ENCODE measurements around the gene SLC5A10. TPM values are rescaled to one million over a fixed set of nuclear protein-coding genes. Genes with fewer than 3 reads are reported as not detected.

Gene SLC5A10
- total RNA-seq, 1 experiment from 2014 or later: not detected

DNA sequence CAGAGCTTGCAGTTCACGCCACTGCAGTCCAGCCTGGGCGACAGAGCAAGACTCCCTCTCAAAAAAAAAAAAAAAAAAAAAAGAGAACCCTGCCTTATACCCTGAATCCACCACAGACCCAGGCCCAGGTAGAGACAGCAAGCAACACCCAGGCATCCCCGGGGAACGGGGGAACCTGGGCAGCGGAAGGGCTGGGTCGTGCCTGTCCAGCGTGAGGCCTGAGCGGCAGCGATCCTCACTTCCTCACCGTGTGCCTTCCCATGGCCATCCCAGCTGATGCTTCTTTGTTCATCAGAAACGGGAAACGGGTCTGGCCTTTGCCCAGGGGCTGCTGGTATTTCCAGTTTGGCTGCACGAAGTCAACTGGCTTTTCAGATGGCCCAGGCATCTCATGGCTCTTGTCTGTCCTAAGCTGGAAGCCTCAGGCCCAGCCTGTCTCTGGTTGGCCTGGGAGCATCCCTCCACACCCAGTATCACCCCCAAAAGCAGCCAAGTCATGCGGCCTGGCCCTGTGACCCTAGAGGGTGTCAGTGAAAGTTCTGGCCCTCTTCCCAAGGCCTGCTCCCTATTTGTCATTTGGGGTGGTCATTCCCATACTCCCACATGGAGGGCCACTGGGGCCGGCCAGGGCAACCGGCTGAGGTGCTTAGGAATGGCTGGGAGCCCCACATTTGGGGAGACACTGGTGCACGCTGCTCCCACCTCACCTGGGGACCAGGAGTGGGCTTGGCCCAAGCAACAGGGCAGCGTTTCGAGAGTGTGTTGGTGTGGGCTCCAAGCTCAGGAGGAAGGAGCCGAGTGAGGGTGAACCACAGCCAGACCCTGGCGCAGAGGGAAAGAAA is 32.5 kb downstream of the SLC5A10 start:
- no peak for DNase-seq (ENCODE audit: low read depth)

DNA sequence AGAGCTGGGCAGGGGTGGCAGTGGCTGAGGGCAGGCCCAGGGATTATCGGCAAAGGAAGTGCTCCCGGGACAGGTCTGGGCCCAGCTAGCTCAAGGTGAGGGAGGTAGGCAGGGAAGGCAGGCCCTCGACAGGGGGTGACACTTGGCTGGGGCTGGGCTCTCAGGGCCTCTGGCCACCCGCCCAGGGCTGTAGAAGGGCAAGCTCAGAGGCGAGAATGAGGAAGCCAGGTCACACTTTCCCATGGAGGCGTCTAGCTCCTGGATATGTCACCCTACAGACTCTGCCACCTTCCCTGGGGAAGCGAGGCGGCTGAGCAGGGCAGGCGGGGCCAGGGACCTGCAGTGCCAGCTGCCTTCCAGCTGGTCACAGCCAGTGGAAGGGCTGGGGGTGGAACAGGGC is 33.5 kb downstream of the SLC5A10 start:
- DNase-seq (ENCODE audit: low read depth): no peak

DNA sequence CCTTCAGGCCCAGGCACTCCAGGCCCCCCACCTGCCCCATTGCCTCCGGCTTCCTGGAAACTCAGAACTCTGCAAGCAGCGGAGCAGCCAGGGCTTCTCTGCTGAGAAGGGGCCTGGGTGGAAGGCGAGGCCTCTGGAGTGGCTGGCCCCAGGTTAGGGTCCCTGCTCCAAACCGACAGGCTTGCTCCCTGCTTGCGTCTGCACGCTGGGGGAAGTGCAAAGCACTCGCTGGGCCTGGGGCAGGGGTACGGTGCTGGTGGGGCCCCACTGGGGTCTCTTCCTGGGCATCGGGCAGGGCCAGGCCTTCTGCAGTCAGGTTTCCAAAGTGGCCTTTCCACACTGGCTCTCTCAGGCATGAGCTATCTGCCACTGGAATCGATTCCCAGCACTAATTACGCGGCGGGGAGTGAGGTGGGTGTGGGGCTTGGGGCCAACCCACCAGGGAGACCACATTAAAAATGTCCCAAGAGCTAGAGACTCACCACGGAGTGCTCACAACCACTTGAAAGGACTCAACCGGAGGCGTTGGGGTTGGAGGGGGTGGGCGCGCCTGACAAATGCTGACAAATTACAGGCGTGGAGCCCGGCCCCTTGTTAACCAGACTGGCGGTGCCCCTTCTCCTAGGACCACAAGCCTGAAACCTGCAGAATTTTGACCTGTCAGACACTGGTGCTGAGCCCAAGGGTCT is 34.7 kb downstream of the SLC5A10 start:
- DNase-seq (ENCODE audit: low read depth): no peak

DNA sequence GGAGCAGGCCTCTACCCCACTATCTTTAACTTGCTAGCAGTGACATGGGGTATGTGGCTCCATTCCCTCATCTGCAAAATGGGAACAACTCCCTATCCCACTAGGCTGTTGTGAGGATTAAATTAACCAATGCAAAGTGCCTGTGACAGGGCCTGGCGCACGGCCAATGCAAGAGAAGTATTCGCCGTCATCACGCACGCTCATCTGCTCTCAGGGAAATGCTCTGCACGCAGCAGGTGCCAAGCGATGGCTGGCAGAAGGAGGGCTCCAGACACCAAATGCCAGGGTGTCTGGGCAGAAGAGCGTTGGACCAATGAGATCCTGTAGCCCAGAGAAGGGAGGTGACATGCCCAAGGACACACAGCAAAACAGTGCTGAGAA is 35.3 kb downstream of the SLC5A10 start:
- no peak for DNase-seq (ENCODE audit: low read depth)

DNA sequence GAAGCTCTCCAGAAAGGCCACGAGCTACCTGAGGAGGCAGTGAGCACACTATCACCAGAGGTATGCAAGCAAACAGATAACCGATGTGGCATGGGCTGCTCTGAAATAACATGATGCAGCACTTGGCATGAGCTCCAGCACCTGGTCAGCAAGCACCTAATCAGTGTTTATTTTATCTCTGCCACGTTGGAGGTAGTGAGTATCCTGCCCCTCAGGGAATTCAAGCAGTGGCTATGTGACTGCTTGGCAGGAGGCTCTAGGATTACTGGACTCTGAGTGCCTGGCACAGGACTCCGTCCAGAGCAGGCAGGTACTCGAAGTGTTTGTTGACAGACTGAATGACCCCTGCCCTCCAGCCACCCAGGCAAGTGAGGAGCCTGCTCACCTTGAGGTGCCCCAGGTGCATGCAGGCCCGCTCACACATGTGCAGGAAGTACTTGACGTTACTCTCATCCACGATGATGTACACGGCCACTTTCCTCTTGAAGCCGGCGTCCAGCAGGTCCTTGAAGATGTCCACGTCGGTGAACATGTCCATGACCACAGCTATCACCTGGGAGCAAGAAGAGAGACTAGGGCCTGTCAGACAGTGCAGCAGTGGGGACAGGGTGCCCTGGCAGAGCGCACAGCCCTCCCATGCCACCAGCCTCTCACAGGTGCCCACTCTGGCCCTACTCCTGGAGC is 36.0 kb downstream of the SLC5A10 start:
- DNase-seq (ENCODE audit: low read depth): no peak

DNA sequence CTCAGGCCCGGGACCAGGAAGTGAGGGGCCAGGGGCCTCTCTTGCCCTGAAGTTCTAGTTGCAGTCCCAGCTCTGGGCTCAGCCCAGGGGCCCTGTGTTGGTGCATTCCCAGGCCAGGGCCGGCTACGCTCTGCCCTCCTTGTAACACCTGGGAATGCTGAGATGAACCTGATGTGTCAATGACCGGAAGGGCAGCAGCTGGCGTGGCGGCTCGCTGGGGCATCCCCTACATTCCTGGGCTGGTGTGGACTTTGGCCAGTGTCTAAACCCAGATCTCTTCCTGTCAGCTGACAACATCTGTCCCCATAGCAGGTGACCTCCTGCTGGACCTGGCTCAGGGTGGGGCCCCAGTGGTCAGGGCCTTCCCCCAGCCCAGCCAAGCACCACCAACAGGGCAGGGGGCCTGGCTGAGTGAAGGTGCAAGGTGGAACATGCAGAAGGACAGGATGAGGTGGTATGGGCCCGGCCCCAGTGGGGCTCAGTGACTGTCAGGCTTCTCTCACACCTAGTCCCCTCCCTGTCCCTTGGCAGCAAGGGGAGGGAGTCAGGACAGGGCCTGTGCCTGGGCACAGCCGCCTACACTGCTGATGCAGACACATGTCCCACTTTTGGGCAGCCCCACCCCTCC is 36.7 kb downstream of the SLC5A10 start:
- DNase-seq (ENCODE audit: low read depth): no peak

DNA sequence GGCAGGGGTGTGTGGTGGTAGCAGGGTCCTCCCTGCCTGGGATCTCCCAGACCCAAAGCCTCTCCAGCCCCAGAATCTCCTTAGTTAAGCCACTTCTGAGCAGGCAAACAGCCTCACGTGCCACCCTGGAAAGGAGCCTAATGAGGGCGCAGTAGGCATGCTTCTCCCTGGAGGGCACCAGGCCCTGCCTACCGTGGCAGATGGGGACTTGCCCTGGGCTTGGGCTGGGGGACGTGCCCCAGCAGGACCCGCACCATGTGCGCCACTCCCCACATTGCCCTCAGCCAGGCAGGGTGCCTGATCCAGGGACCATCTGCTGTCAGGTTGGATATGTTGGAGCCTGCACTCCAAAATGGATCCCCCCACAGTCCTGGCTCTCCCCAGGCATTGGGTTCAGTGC is 38.4 kb downstream of the SLC5A10 start:
- no peak for DNase-seq (ENCODE audit: low read depth)

DNA sequence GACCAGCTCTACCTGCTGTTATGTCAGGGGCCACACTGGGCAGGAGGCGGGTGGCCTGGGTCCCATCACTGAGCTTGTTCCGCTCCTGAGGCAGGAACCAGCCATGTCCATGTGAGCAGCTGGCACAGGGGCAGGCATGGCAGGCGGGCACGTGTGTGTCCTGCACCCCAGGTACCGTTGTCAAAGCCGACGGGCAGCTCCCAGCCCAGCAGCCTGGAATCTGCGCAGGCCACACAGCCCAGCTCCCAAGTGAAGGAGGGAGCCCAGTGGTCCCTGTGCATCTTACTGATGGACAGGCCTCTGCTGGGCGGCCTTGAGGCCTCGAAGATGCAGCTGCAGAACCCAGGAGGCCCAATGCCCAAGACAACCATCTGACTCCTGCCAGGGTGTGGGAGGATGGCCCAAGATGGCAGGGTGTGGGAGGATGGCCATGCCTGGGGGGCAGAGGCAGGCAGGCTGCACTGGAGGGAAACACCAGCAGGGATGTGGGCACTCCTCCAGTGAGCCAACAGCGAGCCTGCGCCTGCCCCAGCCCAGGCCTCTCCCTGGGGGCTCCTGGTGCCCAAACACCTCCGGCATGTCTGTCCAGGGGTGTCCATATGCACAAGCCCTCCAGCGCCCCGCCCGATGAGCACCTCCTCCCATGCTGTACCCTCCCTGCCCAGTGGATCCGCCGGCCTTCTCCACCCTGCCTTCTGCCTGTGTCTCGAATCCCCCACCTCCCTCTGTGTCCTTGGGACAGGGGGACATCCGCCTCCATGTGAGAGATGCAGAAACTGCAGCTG is 39.8 kb downstream of the SLC5A10 start:
- no peak for DNase-seq (ENCODE audit: low read depth)

DNA sequence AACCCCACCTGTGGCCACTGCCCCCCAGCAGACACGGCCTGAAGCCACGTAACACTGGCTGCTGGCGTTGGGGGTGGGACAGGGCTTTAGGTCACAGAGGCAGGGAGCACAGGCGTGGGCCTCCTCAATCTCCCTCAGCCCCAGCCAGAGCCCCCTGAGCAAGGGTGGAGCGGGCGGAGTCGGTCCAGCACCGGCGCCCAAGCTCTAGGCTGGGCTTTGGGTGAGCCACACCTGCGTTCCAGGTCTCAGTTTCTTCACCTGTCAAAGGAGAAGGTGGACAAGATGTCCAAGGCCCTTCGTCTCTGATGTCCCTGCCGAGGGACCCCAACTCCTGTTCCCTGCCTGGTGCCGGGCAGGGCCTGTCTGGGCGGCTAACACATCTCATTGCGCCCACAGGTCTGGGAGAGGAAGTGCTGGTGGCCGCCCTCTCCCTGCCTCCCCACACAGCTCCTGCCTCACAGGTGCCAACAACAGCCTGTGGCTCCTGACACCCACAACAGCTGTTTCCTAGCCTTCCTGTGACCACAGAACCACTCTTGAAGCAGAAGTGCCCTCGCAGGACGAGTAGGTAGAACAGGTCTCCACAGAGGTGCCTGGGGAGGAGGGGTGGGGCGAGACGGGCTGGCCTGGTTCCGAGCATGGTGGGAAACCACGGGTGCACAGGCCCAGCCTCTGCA is 40.6 kb downstream of the SLC5A10 start:
- DNase-seq (ENCODE audit: low read depth): no peak

DNA sequence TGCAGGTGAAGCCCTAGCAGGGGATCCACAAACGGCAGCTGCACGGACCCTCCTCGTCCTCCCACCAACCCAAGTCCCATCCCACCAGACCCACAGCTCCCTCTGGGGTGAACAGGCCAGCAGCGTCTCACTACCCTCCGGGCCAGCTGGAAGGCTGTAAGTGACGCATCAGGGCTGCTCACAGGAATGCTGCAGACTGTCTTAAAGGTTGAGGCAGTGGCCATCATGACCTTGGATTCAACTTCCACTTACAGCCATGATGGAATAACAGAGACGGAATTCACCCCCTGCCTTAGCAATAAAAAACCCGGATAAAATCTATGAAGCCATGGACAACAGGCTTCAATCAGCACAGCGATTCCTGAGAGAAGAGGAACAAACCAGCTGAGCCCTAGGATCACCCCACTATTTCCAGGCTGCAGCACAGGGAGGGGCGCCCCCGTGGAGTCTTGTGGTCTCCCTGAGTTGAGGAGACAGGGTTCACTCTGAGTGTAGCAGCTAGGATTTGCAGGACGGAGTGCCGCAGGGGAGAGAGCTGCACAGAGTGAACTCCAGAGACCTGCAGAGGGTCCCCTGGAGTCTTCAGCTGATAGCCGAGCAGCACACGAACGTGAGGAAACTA is 42.1 kb downstream of the SLC5A10 start:
- DNase-seq (ENCODE audit: low read depth): no peak

DNA sequence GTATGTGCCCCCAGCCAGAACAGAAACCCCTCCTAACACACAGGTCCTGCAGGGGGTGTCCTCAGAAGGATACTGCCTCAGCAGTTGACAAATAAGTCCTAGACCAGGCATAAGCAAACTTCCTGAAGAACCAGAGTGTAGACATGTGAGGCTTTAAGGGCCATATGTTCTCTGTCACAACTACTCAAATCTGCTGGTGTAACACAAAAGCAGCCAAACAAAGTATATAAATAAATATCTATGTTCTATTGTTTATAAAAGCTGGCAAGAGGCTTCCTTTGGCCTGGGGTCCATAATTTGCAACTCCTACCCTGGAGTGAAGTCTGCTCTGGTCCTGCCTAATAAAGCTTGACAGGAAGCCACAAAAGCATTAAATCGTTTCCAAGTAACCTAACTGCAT is 42.7 kb downstream of the SLC5A10 start:
- no peak for DNase-seq (ENCODE audit: low read depth)

DNA sequence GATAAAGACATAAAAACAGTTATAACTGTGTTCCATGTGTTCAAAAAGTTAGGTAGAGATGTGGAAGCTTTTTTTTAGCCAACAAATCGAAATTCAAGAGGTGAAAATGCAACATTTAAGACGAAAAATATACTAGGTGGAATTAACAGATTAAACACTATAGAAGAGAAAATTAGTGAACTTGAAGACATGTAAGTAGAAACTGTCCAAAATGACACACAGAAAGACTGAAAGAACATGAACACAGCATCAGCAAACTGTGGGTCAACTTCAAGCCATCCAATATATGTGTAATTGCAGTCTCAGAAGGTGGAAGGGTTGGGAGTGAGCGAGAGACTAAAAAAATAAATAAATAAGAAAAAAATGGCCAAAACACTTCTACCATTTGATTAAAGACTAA is 43.3 kb downstream of the SLC5A10 start:
- no peak for DNase-seq (ENCODE audit: low read depth)

DNA sequence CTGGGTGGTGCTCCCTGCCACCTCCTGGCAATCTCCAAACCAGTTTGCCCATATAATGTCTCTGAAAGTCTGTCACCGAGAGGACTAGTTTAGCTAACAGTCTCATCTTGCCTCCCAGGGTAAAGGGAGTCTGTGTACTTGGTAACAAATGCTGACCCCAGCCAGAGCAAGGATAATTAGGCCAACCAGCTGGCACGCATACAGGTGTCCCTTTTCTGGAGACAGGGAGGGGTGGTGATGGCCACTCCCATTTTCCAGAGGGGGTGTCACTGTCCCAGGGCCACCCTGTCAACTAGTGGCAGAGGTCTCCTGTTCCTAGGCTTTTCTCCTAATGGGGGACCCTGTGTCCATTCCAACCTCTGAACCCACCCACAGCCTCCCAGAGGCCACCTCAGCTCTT is 44.5 kb downstream of the SLC5A10 start:
- DNase-seq (ENCODE audit: low read depth): no peak

DNA sequence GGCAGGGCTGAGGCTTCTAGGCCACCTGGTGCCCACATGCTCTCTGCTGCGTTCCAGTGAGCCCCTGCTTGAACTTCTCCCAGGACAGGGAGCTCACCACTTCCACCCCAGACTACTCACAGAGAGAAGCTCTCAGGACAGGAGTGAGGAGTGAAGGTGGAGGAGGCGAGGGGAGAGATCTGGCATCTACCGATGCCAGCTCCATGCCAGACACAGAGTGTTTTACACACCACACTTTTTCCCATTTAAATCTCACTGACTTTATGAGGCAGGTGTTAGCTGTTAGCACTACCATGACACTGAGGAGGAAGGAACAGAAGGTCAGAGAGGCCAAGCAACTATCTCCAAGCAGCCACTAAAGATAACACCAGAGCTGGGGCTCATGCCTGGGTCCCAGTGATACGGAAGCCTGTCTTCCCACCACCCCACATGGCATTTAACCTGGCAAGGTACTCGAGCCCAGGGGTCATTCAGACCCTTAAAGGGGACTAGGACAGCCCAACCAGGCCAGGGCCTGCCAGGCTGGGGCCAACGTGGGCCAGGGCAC is 45.8 kb downstream of the SLC5A10 start:
- DNase-seq (ENCODE audit: low read depth): no peak

DNA sequence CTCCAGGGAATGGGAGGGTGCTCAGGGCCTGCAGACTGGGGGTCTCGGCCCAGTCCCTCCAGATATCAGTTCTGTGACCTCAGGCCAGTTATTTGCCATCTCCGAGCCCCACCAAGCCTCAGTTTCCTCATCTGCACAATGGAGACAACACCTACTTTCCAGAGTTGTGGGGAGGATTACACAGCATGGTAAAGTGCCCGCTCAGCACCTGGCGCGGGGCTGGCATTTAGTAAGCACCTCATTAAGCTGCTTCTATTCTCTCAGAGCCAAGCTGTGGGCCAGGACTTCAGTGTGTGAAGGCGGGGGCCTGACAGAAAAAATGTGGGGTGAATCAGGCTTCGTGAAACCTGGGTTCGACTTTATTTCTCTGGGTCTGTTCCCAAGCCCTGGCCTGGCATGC is 47.4 kb downstream of the SLC5A10 start:
- DNase-seq (ENCODE audit: low read depth): no peak

DNA sequence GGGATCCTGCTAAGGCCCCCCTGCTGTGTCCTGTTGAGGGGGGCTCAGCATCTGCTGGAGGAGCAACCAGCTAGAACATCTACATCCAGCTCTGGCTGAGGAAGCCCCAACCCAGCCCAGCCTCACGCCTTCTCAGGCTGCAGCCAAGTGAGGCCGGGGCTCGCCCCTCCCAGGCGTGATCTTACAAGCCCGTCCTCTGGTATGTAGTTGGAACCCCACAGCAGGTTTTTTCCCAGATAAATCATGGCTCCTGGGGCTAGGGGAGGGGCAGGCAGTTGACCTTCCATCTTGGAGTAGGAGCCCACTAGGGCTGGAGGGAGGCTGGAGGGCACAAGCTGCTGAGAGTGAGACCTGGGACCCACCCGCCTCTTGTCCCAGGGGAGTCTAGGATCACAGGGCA is 47.9 kb downstream of the SLC5A10 start:
- no peak for DNase-seq (ENCODE audit: low read depth)

DNA sequence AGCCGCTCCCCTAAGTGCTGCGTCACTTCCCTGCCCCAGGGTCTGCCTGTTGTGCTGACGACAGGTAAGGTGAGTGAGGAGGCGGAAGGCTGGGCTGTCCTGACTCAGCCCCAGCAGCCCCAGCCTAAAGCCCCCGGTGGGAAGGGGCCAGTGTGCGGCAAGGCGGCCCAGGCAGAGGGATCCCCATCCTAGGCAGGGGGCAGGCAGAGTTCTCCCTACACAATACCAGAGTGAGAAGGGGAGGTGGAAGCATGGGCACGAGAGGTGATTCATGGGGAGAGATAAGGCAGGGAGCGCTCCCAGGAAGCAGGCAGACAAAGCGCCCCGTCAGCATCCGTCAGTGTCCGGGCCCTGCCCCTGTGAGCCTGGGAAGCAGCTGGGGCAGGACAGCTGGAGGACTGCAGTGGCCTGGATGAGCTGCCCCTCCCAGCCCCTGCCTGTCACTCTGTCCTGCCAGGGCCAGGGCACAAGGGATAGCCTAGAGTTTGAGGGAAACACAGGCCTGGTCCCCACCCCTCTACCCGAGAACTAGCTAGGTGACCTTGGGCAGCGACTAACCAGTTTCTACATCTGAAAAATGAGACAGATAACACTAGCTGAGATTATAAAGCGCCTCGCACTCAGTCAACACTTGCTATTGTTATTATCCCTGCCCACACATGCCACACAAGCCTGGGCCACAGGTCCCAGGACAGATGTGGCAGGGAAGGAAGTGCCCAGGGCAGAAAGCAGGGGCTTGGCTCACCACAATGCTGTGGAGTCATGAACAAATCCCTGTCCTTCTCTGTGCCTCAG is 48.8 kb downstream of the SLC5A10 start:
- peak; percentile 26 for DNase-seq (ENCODE audit: low read depth)

DNA sequence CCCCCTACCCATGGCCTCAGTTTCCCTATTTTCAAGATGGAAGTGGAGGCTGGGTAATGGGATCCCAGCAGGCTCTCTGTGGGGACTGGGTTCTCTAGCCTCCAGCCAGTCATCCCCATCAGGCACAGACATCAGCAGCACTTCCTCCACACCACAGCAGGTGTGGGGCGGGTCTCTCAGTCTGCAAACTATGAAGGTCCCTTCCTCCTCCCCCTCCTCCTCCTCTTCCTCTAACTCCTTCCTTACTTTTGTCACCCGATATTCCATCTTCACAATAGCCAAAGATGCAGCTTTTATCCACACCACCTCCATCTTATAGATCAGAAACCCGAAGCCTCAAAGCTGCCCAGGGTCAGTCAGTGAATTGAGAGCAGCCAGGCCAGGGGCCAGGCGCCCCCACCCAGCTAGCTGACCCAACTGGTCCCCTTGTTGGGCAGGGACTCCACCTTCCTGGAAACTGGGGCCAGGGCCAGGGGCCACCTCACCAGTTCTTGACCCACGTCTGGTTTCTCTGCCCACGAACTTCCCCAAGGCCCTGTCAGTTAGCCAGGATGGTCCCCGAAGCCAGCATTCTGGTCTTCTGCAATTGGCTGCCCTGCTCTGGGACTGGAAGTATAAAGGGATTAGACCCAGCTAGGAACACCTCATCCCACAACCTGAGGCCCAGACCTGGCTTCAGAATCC is 50.1 kb downstream of the SLC5A10 start:
- no peak for DNase-seq (ENCODE audit: low read depth)
